Measurements from ENCODE around the gene RNF182.

Gene RNF182

DNA sequence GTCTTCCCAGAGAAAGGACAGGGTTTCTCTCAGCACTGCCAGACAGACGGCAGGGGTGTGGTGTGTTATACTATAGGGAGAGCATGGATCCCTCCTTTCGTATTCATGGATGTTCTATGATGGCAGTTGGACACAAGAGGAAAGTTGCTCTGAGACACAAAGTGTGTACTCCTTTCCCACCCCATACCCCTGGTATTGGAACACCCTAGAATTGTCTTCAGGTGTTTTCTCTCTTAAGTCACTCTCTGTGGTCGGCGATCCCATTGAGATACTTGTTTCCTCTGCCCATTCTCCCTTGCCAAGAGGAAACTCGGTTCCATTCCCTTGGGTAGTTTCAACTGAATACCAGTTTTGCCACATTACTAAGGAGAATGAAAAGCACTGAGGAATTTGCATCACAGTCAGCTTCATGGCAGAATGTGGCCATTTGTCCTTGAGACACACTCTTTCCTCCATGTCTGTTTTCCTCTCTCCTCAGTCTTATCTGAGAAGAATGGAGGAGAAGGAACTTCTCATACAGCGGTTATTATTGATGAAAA lies 53.4 kb downstream of the RNF182 start (continued):
- TF ChIP-seq, protein P1, sequence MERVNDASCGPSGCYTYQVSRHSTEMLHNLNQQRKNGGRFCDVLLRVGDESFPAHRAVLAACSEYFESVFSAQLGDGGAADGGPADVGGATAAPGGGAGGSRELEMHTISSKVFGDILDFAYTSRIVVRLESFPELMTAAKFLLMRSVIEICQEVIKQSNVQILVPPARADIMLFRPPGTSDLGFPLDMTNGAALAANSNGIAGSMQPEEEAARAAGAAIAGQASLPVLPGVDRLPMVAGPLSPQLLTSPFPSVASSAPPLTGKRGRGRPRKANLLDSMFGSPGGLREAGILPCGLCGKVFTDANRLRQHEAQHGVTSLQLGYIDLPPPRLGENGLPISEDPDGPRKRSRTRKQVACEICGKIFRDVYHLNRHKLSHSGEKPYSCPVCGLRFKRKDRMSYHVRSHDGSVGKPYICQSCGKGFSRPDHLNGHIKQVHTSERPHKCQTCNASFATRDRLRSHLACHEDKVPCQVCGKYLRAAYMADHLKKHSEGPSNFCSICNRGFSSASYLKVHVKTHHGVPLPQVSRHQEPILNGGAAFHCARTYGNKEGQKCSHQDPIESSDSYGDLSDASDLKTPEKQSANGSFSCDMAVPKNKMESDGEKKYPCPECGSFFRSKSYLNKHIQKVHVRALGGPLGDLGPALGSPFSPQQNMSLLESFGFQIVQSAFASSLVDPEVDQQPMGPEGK (CRISPR knock-in tag; IDR thresholded peaks at IDR 0.05; ENCODE audit: borderline replicate concordance): no peak
- no peak for TF ChIP-seq PPARA (CRISPR knock-in tag; IDR thresholded peaks at IDR 0.05; ENCODE audit: borderline replicate concordance)
- TF ChIP-seq CSDC2 (CRISPR knock-in tag; IDR thresholded peaks at IDR 0.05): no peak
- no peak for TF ChIP-seq RARB (CRISPR knock-in tag; IDR thresholded peaks at IDR 0.05)
- TF ChIP-seq CSRNP3 (CRISPR knock-in tag; IDR thresholded peaks at IDR 0.05): no peak
- TF ChIP-seq SNAI2 (CRISPR knock-in tag; IDR thresholded peaks at IDR 0.05): no peak

- TF ChIP-seq OSR1 (CRISPR knock-in tag; IDR thresholded peaks at IDR 0.05) (no peak), CSDC2 (CRISPR knock-in tag; IDR thresholded peaks at IDR 0.05) (no peak), ZNF565 (CRISPR knock-in tag; conservative IDR thresholded peaks at IDR 0.05; ENCODE audit: low read depth) (no peak), RARB (CRISPR knock-in tag; IDR thresholded peaks at IDR 0.05) (no peak), SNAI2 (CRISPR knock-in tag; IDR thresholded peaks at IDR 0.05) (no peak), POU6F1 (CRISPR knock-in tag; IDR thresholded peaks at IDR 0.05; ENCODE audit: borderline replicate concordance, low read depth) (no peak), GLIS3 (CRISPR knock-in tag; IDR thresholded peaks at IDR 0.05) (no peak), ZFP3 (CRISPR knock-in tag; IDR thresholded peaks at IDR 0.05) (no peak), ZFP30 (CRISPR knock-in tag; IDR thresholded peaks at IDR 0.05) (no peak), TCF4 (CRISPR knock-in tag; IDR thresholded peaks at IDR 0.05; ENCODE audit: borderline replicate concordance) (no peak), ESRRG (CRISPR knock-in tag; IDR thresholded peaks at IDR 0.05) (no peak), BACH2 (CRISPR knock-in tag; IDR thresholded peaks at IDR 0.05; ENCODE audit: borderline replicate concordance) (no peak), TSHZ2 (CRISPR knock-in tag; IDR thresholded peaks at IDR 0.05) (no peak)
- TF ChIP-seq, protein P1 (CRISPR knock-in tag; IDR thresholded peaks at IDR 0.05; ENCODE audit: borderline replicate concordance): no peak
- TF ChIP-seq, protein P2, sequence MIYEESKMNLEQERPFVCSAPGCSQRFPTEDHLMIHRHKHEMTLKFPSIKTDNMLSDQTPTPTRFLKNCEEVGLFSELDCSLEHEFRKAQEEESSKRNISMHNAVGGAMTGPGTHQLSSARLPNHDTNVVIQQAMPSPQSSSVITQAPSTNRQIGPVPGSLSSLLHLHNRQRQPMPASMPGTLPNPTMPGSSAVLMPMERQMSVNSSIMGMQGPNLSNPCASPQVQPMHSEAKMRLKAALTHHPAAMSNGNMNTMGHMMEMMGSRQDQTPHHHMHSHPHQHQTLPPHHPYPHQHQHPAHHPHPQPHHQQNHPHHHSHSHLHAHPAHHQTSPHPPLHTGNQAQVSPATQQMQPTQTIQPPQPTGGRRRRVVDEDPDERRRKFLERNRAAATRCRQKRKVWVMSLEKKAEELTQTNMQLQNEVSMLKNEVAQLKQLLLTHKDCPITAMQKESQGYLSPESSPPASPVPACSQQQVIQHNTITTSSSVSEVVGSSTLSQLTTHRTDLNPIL (CRISPR knock-in tag; IDR thresholded peaks at IDR 0.05; ENCODE audit: low read depth): no peak
- no peak for ATAC-seq
These were observed 54.0 kb downstream of the RNF182 start for GRCh38 chr6:13978787-13979186.

Data from SK-N-SH treated with all-trans-retinoic acid at 6 μM for 48 hours (cell line).